Activated T-helper 9 cell treated with anti-CD3 and anti-CD28 coated beads, Interleukin-2, amount 50 U/mL, for 16 hours (primary cell): ENCODE measurements around the gene KRT85.

Source experiments
- DNase-seq: peaks from one replicate; pipeline ENCODE4 v3.0.0-alpha.2; 2020; ENCODE audit warnings: low read depth

Gene KRT85

DNA sequence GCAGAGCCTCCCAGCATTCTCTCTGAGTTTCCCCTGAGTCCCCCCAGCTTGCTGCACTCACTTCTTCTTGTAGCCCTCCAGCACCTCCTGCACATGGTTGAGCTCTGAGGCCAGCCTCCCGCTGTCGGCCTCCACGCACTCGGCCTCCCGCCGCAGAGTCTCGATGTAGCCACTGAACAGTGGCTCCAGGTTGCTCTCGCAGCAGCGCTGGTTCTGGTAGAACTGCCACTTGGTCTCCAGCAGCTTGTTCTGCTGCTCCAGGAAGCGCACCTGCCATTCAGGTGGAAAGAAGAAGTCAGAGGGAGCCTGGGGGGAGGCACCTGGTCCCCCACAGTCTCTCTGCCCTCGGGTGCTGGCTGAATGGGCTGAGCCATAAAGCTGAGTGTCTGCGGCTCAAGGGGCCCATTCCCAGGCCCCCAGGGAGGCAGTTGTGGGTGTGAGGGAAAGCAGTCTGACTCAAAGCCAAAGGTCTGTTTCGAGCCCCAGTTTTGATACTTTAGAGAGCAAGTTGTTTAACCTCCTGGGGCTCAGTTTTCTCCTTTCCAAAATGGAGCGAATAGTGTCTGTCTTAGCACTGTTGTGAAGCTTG lies 2.3 kb downstream of the KRT85 start:
- no peak for DNase-seq

DNA sequence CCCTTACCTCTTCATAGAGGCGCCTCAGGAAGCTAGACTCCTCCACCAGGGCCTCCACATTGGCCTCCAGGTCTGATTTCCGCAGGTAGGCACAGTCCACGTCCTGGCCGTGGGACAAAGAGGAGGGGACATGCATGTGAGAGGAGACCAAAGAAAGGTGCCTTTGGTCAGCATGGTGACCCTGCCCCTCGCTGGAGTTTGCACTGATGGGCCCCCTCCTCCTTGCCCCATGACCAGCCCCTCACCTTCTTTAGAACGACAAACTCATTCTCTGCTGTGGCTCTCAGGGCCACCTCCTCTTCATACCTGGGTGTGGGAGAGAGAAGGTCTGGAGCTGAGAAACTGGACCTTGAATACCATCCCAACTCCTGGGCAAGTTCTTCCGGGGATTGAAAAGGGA lies 3.2 kb downstream of the KRT85 start:
- no peak for DNase-seq

DNA sequence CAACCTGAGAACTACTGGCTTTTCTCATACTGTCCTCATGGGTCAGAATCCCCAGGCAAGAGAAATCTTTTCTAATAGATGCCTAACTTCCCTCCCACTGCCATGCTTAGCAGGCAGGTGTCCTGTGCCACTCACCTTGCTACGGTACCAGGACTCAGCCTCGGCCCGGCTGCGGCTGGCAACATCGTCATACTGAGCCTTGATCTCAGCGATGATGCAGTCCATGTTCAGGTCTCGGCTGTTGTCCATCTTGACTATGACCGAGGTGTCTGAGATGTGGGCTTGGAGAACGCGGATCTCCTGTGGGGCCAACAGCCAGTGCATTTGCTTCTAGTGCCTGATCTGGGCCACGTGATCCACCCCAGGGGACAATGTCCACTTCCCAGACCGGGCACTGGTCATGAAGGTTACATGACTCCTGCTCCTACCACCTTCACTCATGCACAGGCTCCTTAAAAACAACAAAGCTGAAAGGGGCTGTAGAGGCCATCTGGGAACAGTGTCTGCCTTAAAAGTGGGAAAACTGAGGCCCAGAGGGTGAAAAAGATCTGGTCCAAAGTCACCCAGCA lies 4.1 kb downstream of the KRT85 start:
- DNase-seq = no peak

DNA sequence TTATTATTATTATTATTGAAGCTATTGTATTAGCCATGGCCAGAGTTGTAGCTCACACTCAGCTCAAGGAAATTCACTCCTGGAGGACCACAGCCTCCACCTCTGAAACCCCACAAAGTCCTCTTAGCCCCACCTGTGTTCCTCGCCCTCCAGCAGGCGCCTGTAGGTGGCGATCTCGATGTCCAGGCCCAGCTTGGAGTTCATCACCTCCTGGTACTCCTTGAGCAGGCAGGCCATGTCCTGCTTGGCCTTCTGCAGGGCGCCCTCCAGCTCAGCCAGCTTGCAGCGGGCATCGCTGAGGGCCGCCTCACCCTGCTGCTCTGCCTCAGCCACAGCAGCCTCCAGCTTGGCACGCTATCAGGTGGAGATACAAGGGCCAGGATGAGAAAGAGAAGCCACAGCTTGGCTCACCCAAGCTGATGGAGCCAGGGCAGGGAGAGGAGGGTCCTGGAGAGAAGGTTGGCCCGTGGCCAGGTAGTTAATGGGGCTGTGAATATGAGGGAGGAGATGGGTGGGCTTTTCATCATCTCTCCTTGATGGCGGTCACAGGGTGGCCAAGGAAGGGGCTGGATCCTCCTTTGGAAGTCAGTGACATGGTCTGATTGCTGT lies 5.1 kb downstream of the KRT85 start:
- no peak for DNase-seq

DNA sequence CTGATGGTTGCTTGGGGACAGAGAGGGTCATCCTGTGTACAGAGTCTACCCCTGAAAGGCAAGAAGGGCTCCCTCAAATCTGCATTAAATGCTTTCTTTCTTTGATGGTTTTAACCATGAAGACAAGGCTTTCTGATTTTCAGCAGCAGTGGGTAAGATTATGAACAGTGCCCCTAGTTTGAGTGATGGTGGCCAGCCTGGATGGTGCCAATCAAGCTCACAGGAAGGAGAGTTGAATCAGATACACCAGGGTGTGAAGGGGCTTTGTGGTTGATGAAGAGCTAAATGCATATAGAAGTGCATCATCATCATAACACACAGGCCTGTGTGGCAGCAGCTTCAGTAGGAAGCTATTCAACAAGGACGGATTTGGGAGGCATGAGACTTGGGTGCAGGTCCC lies 5.7 kb downstream of the KRT85 start:
- DNase-seq = no peak

DNA sequence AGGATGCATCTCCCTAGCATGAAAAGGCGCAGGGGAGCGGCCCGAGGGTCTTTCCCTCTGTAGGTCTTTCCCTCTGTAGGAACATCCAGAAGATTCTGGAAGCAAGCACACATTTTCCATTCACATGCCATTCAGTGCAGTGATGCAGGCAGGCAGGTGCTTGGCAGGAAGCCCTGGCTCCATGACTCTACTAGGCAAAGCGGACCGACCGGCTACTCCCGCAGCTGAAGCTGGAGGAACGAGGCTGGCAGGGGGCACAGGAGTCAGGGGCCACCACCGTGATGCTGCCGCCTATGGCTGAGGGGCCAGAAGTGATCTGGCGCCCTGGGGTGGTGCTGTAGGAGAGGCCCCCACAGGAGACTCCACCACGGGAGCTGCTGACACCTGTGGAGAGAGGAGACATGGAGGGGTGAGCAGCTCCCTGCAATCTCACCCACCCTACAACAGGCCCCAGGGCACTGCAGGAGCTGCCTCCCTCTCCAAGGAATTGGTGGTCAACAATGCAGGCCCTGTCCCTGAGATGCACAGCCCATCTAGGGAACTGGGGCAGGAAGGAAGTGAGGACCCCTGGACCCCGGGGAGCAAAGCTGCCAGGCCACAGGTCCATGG lies 6.5 kb downstream of the KRT85 start:
- no peak for DNase-seq

DNA sequence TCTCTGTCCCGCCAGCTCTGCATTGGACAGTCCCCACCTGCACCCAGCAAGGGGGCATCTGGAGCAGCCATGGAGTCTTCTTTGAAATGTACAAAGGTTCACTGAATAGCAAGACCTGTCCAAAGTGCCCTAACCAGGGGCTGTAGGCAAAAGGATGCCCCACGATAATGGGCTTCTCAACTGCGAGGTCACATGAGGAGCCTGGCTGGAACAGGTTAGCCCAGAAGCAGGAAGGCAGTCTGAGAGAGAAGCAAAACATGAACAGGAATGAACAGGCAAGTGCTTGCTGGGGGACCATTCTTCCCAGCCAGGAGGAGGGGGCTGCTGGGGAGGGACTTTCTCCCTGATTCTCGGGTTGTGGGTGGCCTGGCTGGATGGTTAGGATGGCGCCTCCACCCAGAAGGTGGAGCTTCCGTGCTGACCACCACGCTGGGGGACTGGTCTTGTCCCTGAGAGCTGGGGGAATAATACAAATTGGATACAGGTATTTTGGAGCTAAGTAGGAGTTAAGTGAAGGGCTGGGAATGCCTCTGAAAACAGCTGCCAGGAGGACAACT lies 7.1 kb downstream of the KRT85 start:
- no peak for DNase-seq

DNA sequence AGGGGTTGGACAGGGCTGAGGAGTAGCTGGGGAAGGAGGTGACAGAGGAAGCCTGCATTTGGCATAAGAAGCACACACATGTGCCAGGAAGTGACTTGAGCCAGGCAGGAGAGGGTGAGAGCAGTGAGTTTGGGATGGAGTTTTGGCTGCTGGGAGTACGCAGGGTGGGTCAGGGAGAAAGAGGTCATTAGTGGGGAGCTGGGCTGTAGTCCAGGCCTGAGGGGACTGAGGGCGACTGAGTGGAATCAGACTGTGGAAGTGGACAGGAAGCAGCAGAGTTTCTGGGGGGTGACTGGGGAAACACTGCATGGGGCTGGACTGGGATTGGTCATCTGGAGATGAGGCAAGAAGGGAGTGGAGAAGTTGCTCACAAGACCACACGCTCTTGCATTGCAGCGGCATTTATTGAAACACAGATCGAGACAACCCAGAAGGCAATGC lies 7.6 kb downstream of the KRT85 start:
- DNase-seq = no peak

DNA sequence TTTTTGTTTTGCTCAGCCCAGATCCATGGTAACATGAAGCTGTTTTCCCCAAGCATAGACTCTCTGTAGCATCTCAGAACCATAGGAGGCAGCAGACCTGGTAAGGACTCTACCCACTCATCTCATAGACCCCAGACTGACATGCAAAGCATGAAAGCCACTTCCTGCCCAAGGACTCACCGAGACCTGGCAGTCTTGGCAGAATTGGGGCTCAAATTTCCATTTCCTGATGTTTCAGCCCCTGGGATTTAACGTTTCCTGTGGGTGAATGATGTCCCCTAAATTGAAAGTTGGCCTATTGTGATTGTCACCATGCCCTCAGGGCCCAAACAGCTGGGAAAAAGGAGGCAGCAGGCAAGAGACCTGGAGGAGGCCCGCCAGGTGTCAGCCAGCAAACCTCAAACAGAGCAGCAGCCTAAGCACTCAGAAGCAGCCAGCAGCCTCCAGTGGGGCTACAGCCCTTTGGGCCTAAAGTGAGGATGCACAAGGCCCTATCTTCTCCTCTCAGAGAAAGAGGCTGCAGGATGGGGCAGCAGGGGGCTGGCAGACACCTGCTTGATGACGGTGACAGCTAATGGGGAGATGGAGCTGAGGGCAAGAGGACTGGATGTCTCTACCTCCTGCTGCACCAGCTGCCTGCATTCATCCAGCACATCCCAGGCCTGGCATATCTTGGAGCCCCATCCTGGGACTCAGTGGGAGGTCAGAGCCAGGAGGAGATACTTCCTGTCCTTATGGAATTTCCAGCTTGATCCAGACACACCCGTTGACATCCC lies 8.5 kb downstream of the KRT85 start:
- DNase-seq = no peak

DNA sequence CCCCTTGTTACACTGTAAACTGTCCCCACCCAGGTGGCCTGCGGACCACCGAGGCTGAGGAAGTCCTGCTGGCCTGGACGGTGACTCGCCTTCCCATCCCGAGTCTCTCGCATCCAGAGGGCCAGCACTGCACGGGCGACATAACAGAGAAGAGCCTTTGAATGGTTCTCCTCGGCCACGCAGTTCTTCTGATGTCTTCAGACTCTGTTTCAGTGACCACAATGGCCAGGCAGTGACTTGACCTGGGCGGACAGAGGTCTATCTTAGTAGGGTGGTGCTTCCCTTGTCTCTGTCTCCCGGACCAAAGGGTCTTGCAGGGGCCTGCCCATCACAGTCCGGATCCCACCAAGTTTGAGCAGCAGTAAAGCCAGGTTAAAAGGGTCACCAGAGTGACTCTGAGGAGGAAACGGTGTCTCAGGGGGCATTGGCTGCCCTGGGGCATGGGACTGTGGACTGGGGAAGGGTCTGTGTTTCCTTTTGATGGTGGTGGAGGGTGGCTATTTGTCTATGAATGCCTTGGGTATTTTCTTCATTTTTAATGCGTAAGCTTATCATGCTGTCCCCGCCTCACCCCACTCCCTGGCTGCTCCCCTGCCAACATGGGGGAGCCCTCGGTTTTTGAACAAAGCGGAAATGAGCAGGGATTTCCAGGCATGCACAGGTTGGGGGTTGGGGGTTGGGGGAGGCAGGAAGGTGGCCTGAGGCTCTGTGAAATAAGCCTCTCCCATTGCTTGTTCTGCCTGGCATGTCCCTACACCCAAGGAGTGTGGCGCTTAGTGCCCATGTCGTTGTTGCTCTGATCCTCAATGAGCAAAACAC lies 10.3 kb downstream of the KRT85 start:
- no peak for DNase-seq

DNA sequence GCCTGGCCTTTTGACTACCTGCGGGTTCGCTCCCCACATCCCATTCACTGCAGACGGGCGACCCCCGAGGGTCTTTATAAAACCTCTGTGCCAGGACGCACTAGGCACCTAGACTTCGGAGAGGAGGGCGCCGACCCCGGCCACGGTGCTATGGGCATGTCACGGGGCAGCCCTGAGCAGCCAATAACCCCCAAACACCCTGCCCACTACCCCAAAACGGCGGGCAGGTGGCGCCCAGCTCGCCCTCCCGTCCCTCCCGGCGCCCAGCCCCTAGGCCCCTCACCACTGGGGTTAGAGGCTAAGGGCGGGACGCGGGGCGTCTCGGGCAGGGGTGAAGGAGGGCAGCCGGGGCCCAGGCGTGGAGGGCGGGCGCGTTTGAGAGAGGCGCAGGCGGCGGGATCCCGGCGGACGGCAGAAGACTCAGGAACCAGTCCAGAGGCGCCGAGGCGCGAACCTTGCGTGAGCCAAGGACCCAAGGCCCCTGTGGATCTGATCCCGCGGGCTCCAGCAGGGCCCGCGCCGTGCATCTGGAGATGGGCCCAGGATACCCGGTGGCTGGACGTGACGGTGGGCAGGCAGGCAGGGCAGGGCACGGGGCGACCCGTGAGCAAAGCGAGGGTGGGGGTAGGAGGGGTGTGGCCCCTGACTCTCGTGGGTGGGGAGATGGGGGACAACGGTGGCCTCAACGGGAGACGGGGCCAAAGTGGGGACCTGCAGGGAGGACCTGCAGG lies 11.1 kb downstream of the KRT85 start:
- DNase-seq = no peak

DNA sequence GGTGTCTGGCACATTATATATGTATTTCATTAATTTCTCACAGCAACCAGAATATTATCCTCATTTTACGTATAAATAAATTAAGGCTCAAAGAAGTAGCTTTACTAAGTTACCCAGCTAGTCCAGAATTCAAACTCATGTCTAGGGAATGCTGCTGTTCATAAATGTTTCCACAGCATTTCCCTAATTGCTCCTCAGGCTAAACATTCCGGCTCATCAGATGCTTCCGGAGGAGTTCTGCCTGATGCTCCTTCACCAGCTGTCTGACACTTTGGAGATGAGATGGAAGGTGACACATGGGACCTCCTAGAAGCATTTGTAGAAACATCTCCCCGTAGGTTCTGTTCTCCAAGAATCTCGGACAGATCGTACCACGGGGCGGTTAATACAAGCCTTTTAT lies 12.1 kb downstream of the KRT85 start:
- DNase-seq = no peak

DNA sequence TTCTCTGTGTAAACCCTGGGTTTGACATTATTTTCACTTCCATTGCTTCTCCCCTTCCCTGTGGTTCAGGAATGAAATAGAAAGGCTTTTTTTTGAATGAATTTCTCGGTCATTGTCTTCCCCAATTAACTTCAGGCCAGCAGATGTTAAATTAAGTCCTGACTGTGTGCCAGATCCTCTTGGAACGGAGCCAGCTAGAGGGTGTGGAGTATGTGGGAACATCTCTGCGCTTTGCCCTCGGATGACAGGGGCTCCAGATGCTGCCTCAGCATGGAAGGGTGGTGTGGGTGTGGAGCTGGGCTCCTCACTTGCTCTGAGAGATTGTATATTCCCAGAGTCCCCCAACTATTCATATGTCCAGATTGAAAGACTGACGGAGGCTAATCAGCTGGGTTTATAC lies 13.1 kb downstream of the KRT85 start:
- no peak for DNase-seq

DNA sequence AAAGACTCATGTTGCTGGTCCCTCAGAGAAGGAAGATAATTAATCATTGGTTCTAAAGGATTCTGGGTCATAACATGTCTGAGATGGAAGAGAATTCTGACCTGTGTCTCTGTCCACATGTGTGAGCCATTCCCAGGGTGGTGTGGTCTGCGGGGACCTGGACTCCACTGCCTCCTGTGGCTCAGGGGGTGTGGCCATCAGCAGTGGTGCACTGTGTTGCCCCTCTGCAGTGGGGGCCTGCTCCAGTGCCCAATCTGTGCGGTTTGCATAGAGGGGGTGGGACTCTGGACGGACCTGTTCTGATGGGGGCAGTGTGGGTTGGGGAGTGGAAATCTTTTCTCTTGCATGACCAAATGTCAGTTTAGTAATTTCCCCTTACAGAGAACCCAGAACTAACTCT lies 13.5 kb downstream of the KRT85 start:
- no peak for DNase-seq

DNA sequence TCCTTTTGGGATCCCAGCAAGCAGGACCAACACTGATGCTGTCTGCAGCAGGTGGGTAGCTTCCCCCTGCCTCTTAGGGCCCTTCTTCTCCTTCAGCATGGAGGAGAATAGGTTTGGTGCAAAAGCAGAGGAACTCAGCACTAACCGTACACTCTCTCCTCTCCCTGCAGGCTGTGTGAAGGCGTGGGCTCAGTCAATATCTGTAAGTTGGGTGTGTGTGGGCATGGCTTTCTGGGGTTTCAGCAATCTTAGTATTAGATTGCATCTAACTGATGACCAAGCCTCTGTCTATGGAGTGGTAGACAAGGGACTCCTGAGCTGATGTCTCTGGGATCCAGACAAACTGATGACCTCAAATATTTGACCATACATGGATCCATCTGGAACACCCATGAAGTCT lies 14.3 kb downstream of the KRT85 start:
- no peak for DNase-seq

DNA sequence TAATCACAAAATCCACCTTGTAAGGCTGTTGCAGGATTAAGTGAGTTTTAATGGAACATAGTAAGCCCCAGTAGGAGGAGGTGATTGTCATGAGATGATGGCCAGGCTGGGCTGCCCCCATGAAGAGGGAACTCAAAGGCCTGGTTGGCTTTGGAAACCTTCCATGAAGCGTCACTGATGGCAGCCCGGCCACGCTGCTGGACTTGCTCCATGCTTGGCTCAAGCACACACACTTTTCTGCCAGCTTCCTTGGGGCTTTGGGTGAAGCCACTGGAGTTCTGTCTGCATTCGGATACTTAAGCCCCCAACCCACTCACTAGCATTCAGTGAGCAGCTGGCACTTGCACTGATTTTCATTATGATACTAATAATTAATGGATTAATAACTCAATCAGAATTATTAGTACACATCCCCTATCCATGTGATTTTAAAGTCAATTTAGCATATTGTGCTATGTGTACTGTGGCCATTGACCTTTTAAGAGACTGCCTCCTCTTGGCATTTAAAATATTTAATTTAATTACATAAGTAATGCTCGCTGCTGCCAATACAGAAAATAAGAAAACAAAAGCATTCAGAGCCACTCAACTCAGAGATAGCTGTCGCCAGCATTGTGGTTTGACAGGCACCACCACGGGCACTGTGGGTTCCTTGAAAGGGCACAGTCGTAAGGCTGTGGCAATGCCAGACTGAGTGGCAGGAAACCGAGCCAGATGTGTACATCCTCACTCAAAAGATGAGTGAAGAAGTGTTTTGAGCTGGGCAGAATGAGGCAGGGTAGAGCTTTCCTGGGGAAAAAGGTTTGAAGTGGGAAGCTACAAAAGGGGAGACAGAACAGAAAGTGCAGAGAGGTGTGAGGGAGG lies 15.9 kb downstream of the KRT85 start:
- no peak for DNase-seq

DNA sequence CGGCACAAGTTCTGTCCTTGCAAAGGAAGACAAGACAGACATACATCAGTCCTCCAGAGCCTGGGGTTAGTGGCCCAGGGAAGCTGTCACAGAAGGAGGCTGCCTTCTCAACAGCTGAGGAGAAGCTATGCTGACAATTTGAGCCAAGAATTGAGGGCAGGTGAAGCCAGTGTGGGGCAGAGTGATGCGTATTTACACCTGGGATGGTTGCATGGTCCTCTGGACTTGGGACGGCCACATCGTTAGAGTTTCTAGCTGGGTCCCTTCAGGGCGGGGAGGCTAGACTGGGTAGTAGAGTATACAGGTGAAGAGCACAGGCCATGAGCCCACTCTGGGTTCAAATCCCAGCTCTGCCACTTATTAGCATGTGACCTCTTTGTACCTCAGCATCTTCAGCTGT lies 16.5 kb downstream of the KRT85 start:
- DNase-seq = no peak

DNA sequence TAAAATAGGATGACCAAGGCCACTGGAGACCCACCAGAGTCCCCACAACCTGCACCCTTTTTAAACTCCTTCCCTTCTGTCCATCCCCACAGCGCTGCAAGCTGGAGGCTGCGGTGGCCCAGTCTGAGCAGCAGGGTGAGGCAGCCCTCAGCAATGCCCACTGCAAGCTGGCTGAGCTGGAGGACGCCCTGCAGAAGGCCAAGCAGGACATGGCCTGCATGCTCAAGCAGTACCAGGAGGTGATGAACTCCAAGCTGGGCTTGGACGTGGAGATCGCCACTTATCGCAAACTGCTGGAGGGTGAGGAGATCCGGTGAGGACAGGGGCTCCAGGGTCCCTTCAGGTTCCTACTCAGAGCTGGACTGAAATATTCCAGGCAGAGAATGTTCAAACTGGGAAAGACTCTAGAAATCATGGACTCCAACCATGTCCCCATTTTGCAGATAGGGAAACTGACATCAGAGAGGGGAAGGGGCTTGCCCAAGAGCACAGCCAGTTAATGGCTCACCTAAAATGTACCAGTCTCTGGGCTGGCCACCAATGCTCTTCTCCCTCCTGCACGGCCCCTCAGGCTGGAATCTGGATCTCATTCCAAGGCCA lies 17.2 kb downstream of the KRT85 start:
- DNase-seq = no peak

DNA sequence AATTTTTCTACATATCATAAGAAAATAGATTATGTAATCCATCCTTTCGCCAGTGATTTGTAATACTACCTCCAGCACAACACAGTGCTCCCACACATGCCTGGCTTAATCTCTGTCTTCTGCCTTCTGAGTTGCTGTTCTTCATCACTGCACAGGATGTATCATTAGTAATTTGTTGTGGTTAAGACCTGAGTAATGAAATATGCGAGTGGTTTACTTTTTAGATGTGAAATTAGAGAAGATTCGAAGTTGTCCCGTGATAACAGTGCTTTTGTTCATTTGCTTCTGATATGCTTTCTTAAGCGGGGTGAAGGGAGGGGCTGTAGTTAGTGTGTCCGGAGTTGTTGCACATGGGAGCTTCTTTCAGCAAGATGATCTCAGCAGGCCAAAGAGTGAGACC lies 18.1 kb downstream of the KRT85 start:
- no peak for DNase-seq
